NB4 (cell line): ENCODE results near the gene SPP1.

Experiments used
- DNase-seq: peaks from one replicate; pipeline ENCODE4 v3.0.0; 2010; ENCODE audit warnings: low read depth
- H3K4me3 ChIP-seq: one replicate; pipeline ENCODE4 v1.5.1; 2011; ENCODE audit warnings: mild to moderate bottlenecking, low read depth, low read length, moderate library complexity
- CTCF ChIP-seq: IDR thresholded peaks from one replicate; pipeline ENCODE4 v1.5.1; 2012; ENCODE audit warnings: low read depth, low read length
- MAX ChIP-seq: IDR thresholded peaks from 2 replicates; pipeline ENCODE4 v1.6.1; 2011; ENCODE audit warnings: low read depth, low read length
- MYC ChIP-seq: IDR thresholded peaks from 2 replicates; pipeline ENCODE4 v1.6.1; 2011; ENCODE audit warnings: low read depth, low read length
- POLR2A ChIP-seq: IDR thresholded peaks from 2 replicates; pipeline ENCODE4 v1.6.1; 2011; ENCODE audit warnings: mild to moderate bottlenecking; ENCODE audit not compliant: insufficient read length; ENCODE audit errors: extremely low read depth

SPP1 gene

DNA sequence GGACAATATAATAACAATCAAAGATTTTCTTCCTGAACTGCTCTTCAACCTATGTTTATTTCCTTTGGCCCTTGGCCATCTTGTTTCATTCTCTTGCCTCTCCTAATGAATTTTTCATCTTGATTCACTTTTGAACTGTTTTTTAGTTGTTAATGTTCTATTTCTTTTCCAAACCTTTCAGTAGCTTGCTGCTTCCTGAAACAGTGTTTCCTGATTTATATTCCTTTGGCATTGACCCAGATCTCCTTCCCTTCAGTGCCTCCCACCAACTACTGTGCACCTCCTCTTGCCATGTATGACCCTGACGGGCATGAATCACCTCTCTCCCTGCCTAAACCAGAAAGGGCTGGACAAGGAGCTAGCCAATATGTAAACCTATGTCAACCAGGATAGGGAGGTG, 25.6 kb upstream of the SPP1 start:
- DNase-seq: no peak
- TF ChIP-seq MAX: no peak
- TF ChIP-seq MYC: no peak
- no peak for TF ChIP-seq POLR2A
- no peak for TF ChIP-seq CTCF

GRCh38 chr4:87950493-87950892, 25.0 kb upstream of the SPP1 start:
- DNase-seq: no peak
- TF ChIP-seq MYC (no peak), CTCF (no peak), MAX (no peak), POLR2A (no peak)
- H3K4me3 ChIP-seq: no peak overlapping the region

More for the DNA sequence above, 25.6 kb upstream of the SPP1 start:
- H3K4me3 ChIP-seq: no peak overlapping the region

DNA sequence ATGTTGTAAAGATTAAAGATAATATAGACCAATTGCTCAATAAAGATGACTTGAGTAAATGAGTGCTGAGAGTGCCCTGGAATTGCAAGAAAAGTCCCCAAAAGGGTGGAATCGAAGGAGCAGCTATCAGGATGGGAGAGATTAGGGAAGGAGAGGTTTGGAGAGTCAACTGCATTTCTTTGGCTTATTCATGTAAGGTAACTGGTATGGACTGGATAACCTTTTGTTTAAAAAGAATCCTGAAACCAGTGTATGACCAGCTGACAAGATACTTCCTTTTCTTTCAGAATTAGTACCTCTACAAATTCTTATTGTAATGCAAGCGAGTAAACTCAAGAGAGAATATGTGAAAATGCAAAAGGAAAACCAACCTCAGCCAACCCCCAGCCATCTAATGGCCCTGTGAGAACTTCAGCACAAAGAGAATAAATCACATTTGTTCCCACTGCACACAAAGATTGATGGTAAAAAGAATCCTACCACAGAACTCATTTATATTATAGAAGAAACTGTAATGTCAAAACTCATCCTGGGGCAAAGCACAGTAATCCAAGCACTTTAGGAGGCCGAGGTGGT, 24.5 kb upstream of the SPP1 start:
- no peak for TF ChIP-seq POLR2A
- no peak for TF ChIP-seq MYC
- no peak for TF ChIP-seq CTCF
- TF ChIP-seq MAX: no peak
- H3K4me3 ChIP-seq: no peak overlapping the region
- DNase-seq: no peak

GRCh38 chr4:87953826-87954225, 21.7 kb upstream of the SPP1 start:
- TF ChIP-seq MAX (no peak), CTCF (no peak), MYC (no peak)
- no peak overlapping the region for H3K4me3 ChIP-seq
- DNase-seq: no peak

- TF ChIP-seq MAX (no peak), MYC (no peak), CTCF (no peak), POLR2A (no peak)
Measured at GRCh38 chr4:87956501-87956900, 19.0 kb upstream of the SPP1 start.

DNA sequence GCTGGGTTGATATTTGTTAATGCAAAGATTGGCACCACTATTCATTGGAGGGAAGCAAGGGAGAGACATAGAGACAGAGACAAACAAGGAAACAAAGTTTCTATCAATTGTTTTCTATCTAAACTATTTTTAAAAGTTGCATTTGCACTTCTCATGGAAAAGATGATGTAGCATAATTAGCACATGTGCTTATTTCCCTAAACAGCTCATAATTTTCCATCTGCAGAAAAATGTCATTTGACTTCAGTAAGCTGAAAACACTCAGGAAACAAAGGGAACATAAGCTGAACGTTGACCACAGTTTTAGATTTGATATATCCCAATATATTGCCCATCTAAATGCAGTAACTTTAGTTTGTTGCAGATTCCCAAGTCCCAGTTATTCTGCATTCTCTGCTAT, 18.5 kb upstream of the SPP1 start:
- TF ChIP-seq MYC (no peak), MAX (no peak), POLR2A (no peak), CTCF (no peak)
- no peak for DNase-seq
- H3K4me3 ChIP-seq: no peak overlapping the region

More at GRCh38 chr4:87956501-87956900, 19.0 kb upstream of the SPP1 start:
- no peak for DNase-seq
- H3K4me3 ChIP-seq: no peak overlapping the region
